Suprapubic skin (tissue), 4 donors: Measurements from ENCODE around the gene ATP5PB. TPM values are rescaled to one million over a fixed set of nuclear protein-coding genes. Genes with fewer than 3 reads are reported as not detected.

Source experiments
- DNase-seq, 2 donors: peaks; one replicate each; pipeline ENCODE4 v3.0.0-alpha.2; 2019; ENCODE audit warnings: low spot score in 2 of 2
- H3K27ac ChIP-seq: fragments of 200-600 bp; sonication (generic); one replicate; pipeline ENCODE4 v1.5.1; 2019
- H3K27me3 ChIP-seq: fragments of 200-600 bp; sonication (generic); one replicate; pipeline ENCODE4 v1.5.1; 2019
- H3K36me3 ChIP-seq: fragments of 200-600 bp; sonication (generic); one replicate; pipeline ENCODE4 v1.5.1; 2019
- H3K4me1 ChIP-seq: fragments of 200-600 bp; sonication (generic); one replicate; pipeline ENCODE4 v1.5.1; 2019
- H3K4me3 ChIP-seq: fragments of 200-600 bp; sonication (generic); one replicate; pipeline ENCODE4 v1.5.1; 2019; ENCODE audit warnings: mild to moderate bottlenecking
- H3K9me3 ChIP-seq: fragments of 200-600 bp; sonication (generic); one replicate; pipeline ENCODE4 v1.5.1; 2019
- CTCF ChIP-seq, 2 donors: fragments of 200-600 bp in 1 of 2; fragments of 450-650 bp in 1 of 2; sonication (generic) in 1 of 2; IDR thresholded peaks; one replicate each; pipeline ENCODE4 v1.5.1; 2016 to 2019; ENCODE audit warnings: antibody characterized with exemption in 2 of 2, mild to moderate bottlenecking in 1 of 2, moderate library complexity in 1 of 2
- EP300 ChIP-seq: sonication (generic); formaldehyde crosslinking; IDR thresholded peaks from one replicate; pipeline ENCODE4 v1.6.1; 2017; ENCODE audit warnings: antibody characterized with exemption
- POLR2A ChIP-seq, 2 donors: fragments of 450-650 bp; IDR thresholded peaks; one replicate each; pipeline ENCODE4 v1.6.1; 2017; ENCODE audit warnings: antibody characterized with exemption in 2 of 2, mild to moderate bottlenecking in 2 of 2, moderate library complexity in 2 of 2
- POLR2AphosphoS5 ChIP-seq, 3 donors: sonication (generic); formaldehyde crosslinking; IDR thresholded peaks; one replicate each; pipeline ENCODE4 v1.6.1; 2017; ENCODE audit warnings: antibody characterized with exemption in 3 of 3
- WGBS: methylation state at CpG from one replicate; pipeline ENCODE4 v1.1.5; 2018; 5-methylcytosine and 5-hydroxymethylcytosine counted together
- total RNA-seq, 4 donors: library from RNA; depleted of rRNA; stranded (reverse); fragments of >200 nt; gene quantifications; one replicate each; pipeline ENCODE4 v1.1.0, GENCODE V29; 2016

ATP5PB gene
- total RNA-seq, 4 donors from 2014 or later = 79.6 to 154 (median 140) TPM

- no peak for TF ChIP-seq EP300
- no peak for TF ChIP-seq CTCF (IDR thresholded peaks at IDR 0.05)
- TF ChIP-seq POLR2A (IDR thresholded peaks at IDR 0.05) = no peak
- TF ChIP-seq POLR2AphosphoS5 (IDR thresholded peaks at IDR 0.05) = no peak
- DNase-seq = no peak
- H3K4me1 ChIP-seq = no peaks in the 10 kb centered on the region
- 90% methylated on average over 7 of the region's 7 CpGs for WGBS
- no peaks in the 10 kb centered on the region for H3K27me3 ChIP-seq
- H3K9me3 ChIP-seq = no peaks in the 10 kb centered on the region
- no peak overlapping the region for H3K4me3 ChIP-seq
- no peaks in the 10 kb centered on the region for H3K36me3 ChIP-seq
- H3K27ac ChIP-seq = no peak overlapping the region
Measured at GRCh38 chr1:111491070-111491469, 41.8 kb downstream of the ATP5PB start.

GRCh38 chr1:111496398-111496797 is 47.1 kb downstream of the ATP5PB start:
- no peak for DNase-seq
- no peak for TF ChIP-seq POLR2AphosphoS5 (IDR thresholded peaks at IDR 0.05)
- no peak for TF ChIP-seq POLR2A (IDR thresholded peaks at IDR 0.05)
- no peak for TF ChIP-seq EP300
- TF ChIP-seq CTCF (IDR thresholded peaks at IDR 0.05) = no peak
- no peak overlapping the region for H3K4me3 ChIP-seq
- no peaks in the 10 kb centered on the region for H3K4me1 ChIP-seq
- no peaks in the 10 kb centered on the region for H3K36me3 ChIP-seq
- no peaks in the 10 kb centered on the region for H3K27me3 ChIP-seq
- no peak overlapping the region for H3K27ac ChIP-seq
- WGBS = 78% methylated on average over 4 of the region's 4 CpGs
- no peaks in the 10 kb centered on the region for H3K9me3 ChIP-seq

GRCh38 chr1:111497592-111497991 is 48.3 kb downstream of the ATP5PB start:
- no peaks in the 10 kb centered on the region for H3K4me1 ChIP-seq
- H3K9me3 ChIP-seq = no peaks in the 10 kb centered on the region
- 62% methylated on average over 5 of the region's 5 CpGs for WGBS
- H3K36me3 ChIP-seq = no peaks in the 10 kb centered on the region
- DNase-seq = no peak
- no peaks in the 10 kb centered on the region for H3K27me3 ChIP-seq
- TF ChIP-seq EP300 (no peak), POLR2AphosphoS5 (IDR thresholded peaks at IDR 0.05) (no peak), POLR2A (IDR thresholded peaks at IDR 0.05) (no peak), CTCF (IDR thresholded peaks at IDR 0.05) (no peak)
- H3K4me3 ChIP-seq = no peak overlapping the region
- no peak overlapping the region for H3K27ac ChIP-seq

GRCh38 chr1:111499026-111499785 is 49.9 kb downstream of the ATP5PB start:
- H3K27me3 ChIP-seq = no peaks in the 10 kb centered on the region
- no peaks in the 10 kb centered on the region for H3K9me3 ChIP-seq
- no peak overlapping the region for H3K27ac ChIP-seq
- no peaks in the 10 kb centered on the region for H3K36me3 ChIP-seq
- H3K4me1 ChIP-seq = no peaks in the 10 kb centered on the region
- TF ChIP-seq POLR2A (IDR thresholded peaks at IDR 0.05) (no peak), CTCF (IDR thresholded peaks at IDR 0.05) (no peak), POLR2AphosphoS5 (IDR thresholded peaks at IDR 0.05) (no peak), EP300 (no peak)
- no peak overlapping the region for H3K4me3 ChIP-seq
- no peak for DNase-seq
- WGBS = 93% methylated on average over 5 of the region's 5 CpGs

- Histone ChIP-seq H3K4me3 (peak overlapping the region; percentile 12), H3K27me3 (no peaks in the 10 kb centered on the region), H3K27ac (no peak overlapping the region), H3K9me3 (no peaks in the 10 kb centered on the region), H3K4me1 (no peaks in the 10 kb centered on the region), H3K36me3 (no peaks in the 10 kb centered on the region)
- no peak for TF ChIP-seq POLR2A (IDR thresholded peaks at IDR 0.05)
- no peak for TF ChIP-seq EP300
- no peak for TF ChIP-seq CTCF (IDR thresholded peaks at IDR 0.05)
- no peak for TF ChIP-seq POLR2AphosphoS5 (IDR thresholded peaks at IDR 0.05)
- DNase-seq = no peak
- 61% methylated on average over 7 of the region's 7 CpGs for WGBS
Measured at GRCh38 chr1:111501645-111502044, 52.4 kb downstream of the ATP5PB start.
